ENCODE data around the gene MRPL9. TPM values are rescaled to one million over a fixed set of nuclear protein-coding genes. Genes with fewer than 3 reads are reported as not detected.

The MRPL9 gene
- 10 to 100 TPM; 46.3 to 49.1 TPM for total RNA-seq
- long read RNA-seq, donor 1, transcript MRPL9-202 (7 exons, 1,296 nt): major isoform, 10 of 13 reads
- long read RNA-seq, donor 1, partial matches to known transcripts: 1 of 13 reads
- long read RNA-seq, donor 1, other reads (novel, unspliced or antisense): 2 of 13 reads
- long read RNA-seq, donor 2, transcript MRPL9-201 (6 exons, 882 nt): minor isoform, 8 of 72 reads
- long read RNA-seq, donor 2, transcript MRPL9-202 (7 exons, 1,296 nt): major isoform, 55 of 72 reads
- long read RNA-seq, donor 2, partial matches to known transcripts: 5 of 72 reads
- long read RNA-seq, donor 2, other reads (novel, unspliced or antisense): 4 of 72 reads

- peak; percentile 94 for DNase-seq (ENCODE audit: low spot score)
- intact Hi-C loops (cut with DNase I): no loop called here
Measured at GRCh38 chr1:151762941-151763921, at the start of gene MRPL9. Gene MRPL9 (minus strand): TSS chr1:151763496. CDS start chr1:151763479, 17 bp downstream.

GRCh38 chr1:151811181-151811580 lies 47.9 kb upstream of the MRPL9 start:
- DNase-seq (ENCODE audit: low spot score): peak; percentile 64
- intact Hi-C loops (cut with DNase I): no loop called here

GRCh38 chr1:151809985-151810556 lies 46.8 kb upstream of the MRPL9 start:
- DNase-seq (ENCODE audit: low spot score): no peak
- intact Hi-C loops (cut with DNase I): no loop called here

- intact Hi-C loops (cut with DNase I): no loop called here
- DNase-seq (ENCODE audit: low spot score): peak; percentile 20
Measured at GRCh38 chr1:151809290-151809984, 46.1 kb upstream of the MRPL9 start.

- intact Hi-C loops (cut with DNase I): no loop called here
- DNase-seq (ENCODE audit: low spot score): no peak
Measured at GRCh38 chr1:151807766-151808165, 44.5 kb upstream of the MRPL9 start.

- DNase-seq (ENCODE audit: low spot score): peak; percentile 64
- intact Hi-C loops (cut with DNase I): no loop called here
Measured at GRCh38 chr1:151807131-151807530, 43.8 kb upstream of the MRPL9 start.

- DNase-seq (ENCODE audit: low spot score): peak; percentile 74
- intact Hi-C loops (cut with DNase I): no loop called here
Measured at GRCh38 chr1:151806170-151806569, 42.9 kb upstream of the MRPL9 start.

- peak; percentile 51 for DNase-seq (ENCODE audit: low spot score)
- intact Hi-C loops (cut with DNase I): no loop called here
Measured at GRCh38 chr1:151805066-151805820, 41.9 kb upstream of the MRPL9 start, which contains the start of gene LINGO4. Gene LINGO4 (minus strand): TSS chr1:151805419. CDS start chr1:151802704, 2,715 bp downstream.

- intact Hi-C loops (cut with DNase I): no loop called here
Measured at GRCh38 chr1:151803915-151804314, 40.6 kb upstream of the MRPL9 start.

GRCh38 chr1:151803164-151803563 lies 39.9 kb upstream of the MRPL9 start:
- intact Hi-C loops (cut with DNase I): no loop called here
- DNase-seq (ENCODE audit: low spot score): peak; percentile 22

More at GRCh38 chr1:151803915-151804314, 40.6 kb upstream of the MRPL9 start:
- no peak for DNase-seq (ENCODE audit: low spot score)

- intact Hi-C loops (cut with DNase I): no loop called here
- peak; percentile 70 for DNase-seq (ENCODE audit: low spot score)
Measured at GRCh38 chr1:151802372-151802771, 39.1 kb upstream of the MRPL9 start.

- intact Hi-C loops (cut with DNase I): no loop called here
- peak; percentile 66 for DNase-seq (ENCODE audit: low spot score)
Measured at GRCh38 chr1:151801846-151802245, 38.5 kb upstream of the MRPL9 start.

- DNase-seq (ENCODE audit: low spot score): peak; percentile 77
Measured at GRCh38 chr1:151801310-151801820, 38.1 kb upstream of the MRPL9 start.

GRCh38 chr1:151800830-151801229 lies 37.5 kb upstream of the MRPL9 start:
- DNase-seq (ENCODE audit: low spot score): no peak
- intact Hi-C loops (cut with DNase I): no loop called here

More at GRCh38 chr1:151801310-151801820, 38.1 kb upstream of the MRPL9 start:
- intact Hi-C loops (cut with DNase I): no loop called here

GRCh38 chr1:151799179-151800022 lies 36.1 kb upstream of the MRPL9 start:
- DNase-seq (ENCODE audit: low spot score): no peak
- intact Hi-C loops (cut with DNase I): no loop called here

GRCh38 chr1:151798571-151798970 lies 35.3 kb upstream of the MRPL9 start:
- intact Hi-C loops (cut with DNase I): no loop called here
- DNase-seq (ENCODE audit: low spot score): no peak

GRCh38 chr1:151790940-151791651 lies 27.8 kb upstream of the MRPL9 start:
- intact Hi-C loops (cut with DNase I): no loop called here
- DNase-seq (ENCODE audit: low spot score): peak; percentile 82
